Ishikawa (cell line): ENCODE measurements around the gene CHST9.

Experiments used
- EP300 ChIP-seq: IDR thresholded peaks from 2 replicates; pipeline ENCODE4 v1.6.1; 2012; ENCODE audit warnings: borderline replicate concordance
- MAX ChIP-seq: IDR thresholded peaks from 2 replicates; pipeline ENCODE4 v1.6.1; 2012
- NFIC ChIP-seq: IDR thresholded peaks from 2 replicates; pipeline ENCODE4 v1.6.1; 2012
- RAD21 ChIP-seq: IDR thresholded peaks from 2 replicates; pipeline ENCODE4 v1.6.1; 2012; ENCODE audit warnings: low read depth
- TAF1 ChIP-seq: IDR thresholded peaks from 2 replicates; pipeline ENCODE4 v1.6.1; 2012; ENCODE audit warnings: low read depth, mild to moderate bottlenecking

DNA sequence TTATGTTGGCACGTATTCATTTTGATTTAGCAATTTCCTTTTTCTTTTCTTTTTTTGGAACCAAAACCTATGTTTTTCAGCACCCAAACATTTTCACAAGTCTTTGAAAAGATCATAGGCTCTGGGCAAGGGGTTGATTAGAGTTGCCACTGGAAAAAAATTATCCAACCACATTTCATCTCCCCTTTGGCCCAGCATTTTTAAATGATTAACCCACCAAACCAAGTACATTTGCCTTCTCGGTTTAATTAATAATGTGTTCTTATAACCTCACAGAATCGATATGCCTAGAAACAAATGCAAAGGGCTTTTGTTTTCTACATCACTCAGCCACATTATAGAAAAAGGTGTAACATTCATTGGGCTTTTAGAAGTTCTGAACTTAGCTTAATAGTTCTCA, 66.1 kb downstream of the CHST9 start:
- TF ChIP-seq NFIC (no peak), EP300 (no peak), TAF1 (no peak), RAD21 (no peak), MAX (no peak)
